H1 (cell line): ENCODE results near the gene DOCK3. TPM values are rescaled to one million over a fixed set of nuclear protein-coding genes. Genes with fewer than 3 reads are reported as not detected.

Source experiments
- CTCF ChIA-PET: fragments of 300-600 bp; sonication (Branson Sonifier 250); formaldehyde crosslinking; loops from one replicate; lab custom pipeline; 2021; ENCODE audit not compliant: partially characterized antibody; lab: Charles Lee
- POLR2A ChIA-PET: fragments of 300-600 bp; sonication (Branson Sonifier 250); formaldehyde crosslinking; loops from one replicate; lab custom pipeline; 2021; ENCODE audit warnings: inconsistent platforms; ENCODE audit not compliant: partially characterized antibody; lab: Charles Lee
- DNase-seq, 2 experiments: peaks; one replicate each; pipeline versions ENCODE4 v3.0.0 to v3.0.0-alpha.2; 2010 to 2022; ENCODE audit warnings: low spot score in 2 of 2, low read depth in 1 of 2, mixed read lengths in 1 of 2
- FAIRE-seq: peaks from 2 replicates; lab custom pipeline; 2011; peaks lifted over from hg19 to GRCh38; lab: Jason Lieb, UNC
- H2AFZ ChIP-seq: 2 replicates; pipeline ENCODE4 v1.8.1; 2012; ENCODE audit warnings: low read length, inconsistent platforms
- H2AK5ac ChIP-seq: 2 replicates; pipeline ENCODE4 v1.6.1; 2013; ENCODE audit warnings: low read depth, low read length
- H2BK120ac ChIP-seq: replicated peaks from 2 replicates; pipeline ENCODE3; 2013; ENCODE audit warnings: low read depth, low read length, inconsistent platforms
- H2BK12ac ChIP-seq: 2 replicates; pipeline ENCODE4 v1.6.1; 2013; ENCODE audit warnings: low read depth, low read length
- H2BK15ac ChIP-seq: 2 replicates; pipeline ENCODE4 v1.6.1; 2013; ENCODE audit warnings: low read length
- H2BK20ac ChIP-seq: 2 replicates; pipeline ENCODE4 v1.6.1; 2013; ENCODE audit warnings: low read length
- H2BK5ac ChIP-seq: 2 replicates; pipeline ENCODE4 v1.6.1; 2013; ENCODE audit warnings: low read depth, low read length
- H3K14ac ChIP-seq: 2 replicates; pipeline ENCODE4 v1.6.1; 2013; ENCODE audit warnings: inconsistent platforms; ENCODE audit not compliant: insufficient read length
- H3K18ac ChIP-seq: 2 replicates; pipeline ENCODE4 v1.6.1; 2013; ENCODE audit warnings: low read length; ENCODE audit errors: extremely low read depth
- H3K23ac ChIP-seq: 2 replicates; pipeline ENCODE4 v1.6.1; 2013; ENCODE audit warnings: inconsistent platforms; ENCODE audit not compliant: insufficient read length
- H3K23me2 ChIP-seq: 2 replicates; pipeline ENCODE4 v1.6.1; 2013; ENCODE audit warnings: low read depth, low read length
- H3K27ac ChIP-seq: 2 replicates; pipeline ENCODE4 v1.6.1; 2011; ENCODE audit warnings: low read depth, low read length, inconsistent platforms
- H3K27me3 ChIP-seq, 4 experiments: replicated peaks in 1 of 4; 1 replicate in 1 of 4; 2 replicates in 3 of 4; pipeline versions ENCODE4 v1.6.1 to v1.8.1; 2011 to 2013; ENCODE audit warnings: low read length in 3 of 4, mild to moderate bottlenecking in 3 of 4, inconsistent platforms in 2 of 4, mixed read lengths in 2 of 4, moderate library complexity in 1 of 4; ENCODE audit not compliant: control insufficient read depth in 3 of 4, insufficient read depth in 3 of 4; ENCODE audit errors: extremely low read depth in 1 of 4
- H3K36me3 ChIP-seq, 4 experiments: 2 replicates each; pipeline versions ENCODE4 v1.6.1 to v1.8.1; 2011 to 2013; ENCODE audit warnings: mild to moderate bottlenecking in 4 of 4, low read length in 3 of 4, moderate library complexity in 2 of 4, control low read depth in 1 of 4, inconsistent platforms in 1 of 4; ENCODE audit not compliant: insufficient read depth in 4 of 4, control insufficient read depth in 2 of 4
- H3K4ac ChIP-seq: replicated peaks from 2 replicates; pipeline ENCODE3; 2013; ENCODE audit warnings: low read length, low read depth, mixed read lengths, inconsistent platforms; ENCODE audit not compliant: insufficient read length
- H3K4me1 ChIP-seq, 4 experiments: replicated peaks in 1 of 4; 1 replicate in 1 of 4; 2 replicates in 3 of 4; pipeline versions ENCODE4 v1.6.1 to v1.8.1; 2011 to 2013; ENCODE audit warnings: low read length in 3 of 4, inconsistent platforms in 2 of 4, mixed read lengths in 1 of 4; ENCODE audit not compliant: insufficient read depth in 4 of 4, control insufficient read depth in 3 of 4
- H3K4me2 ChIP-seq, 2 experiments: 2 replicates each; pipeline versions ENCODE4 v1.6.1 to v1.8.1; 2011 to 2013; ENCODE audit warnings: low read depth in 2 of 2, low read length in 2 of 2, control low read depth in 1 of 2, inconsistent platforms in 1 of 2, mild to moderate bottlenecking in 1 of 2; ENCODE audit not compliant: insufficient read depth in 1 of 2
- H3K4me3 ChIP-seq, 4 experiments: fragments of 200-600, 300-600 bp in 1 of 4; sonication (generic), shearing (Covaris generic), sonication (Bioruptor Twin) in 1 of 4; 2 replicates each; pipeline versions ENCODE4 v1.5.1 to v1.8.1; 2011 to 2016; ENCODE audit warnings: low read length in 4 of 4, low read depth in 3 of 4, control low read depth in 2 of 4, inconsistent platforms in 2 of 4, mild to moderate bottlenecking in 2 of 4, mixed read lengths in 1 of 4, moderate library complexity in 1 of 4; ENCODE audit not compliant: insufficient read depth in 2 of 4; ENCODE audit errors: extremely low read depth in 1 of 4
- H3K56ac ChIP-seq: replicated peaks from 2 replicates; pipeline ENCODE3; 2013; ENCODE audit warnings: low read depth, mild to moderate bottlenecking, mixed read lengths, low read length, inconsistent platforms; ENCODE audit not compliant: insufficient read length
- H3K79me1 ChIP-seq: 2 replicates; pipeline ENCODE4 v1.6.1; 2013; ENCODE audit warnings: low read depth, low read length, control low read depth
- H3K79me2 ChIP-seq, 2 experiments: 2 replicates each; pipeline versions ENCODE4 v1.6.1 to v1.8.1; 2012 to 2013; ENCODE audit warnings: low read length in 2 of 2, mild to moderate bottlenecking in 2 of 2, inconsistent platforms in 1 of 2; ENCODE audit not compliant: insufficient read depth in 2 of 2, control insufficient read depth in 1 of 2
- H3K9ac ChIP-seq, 4 experiments: replicated peaks in 1 of 4; 1 replicate in 1 of 4; 2 replicates in 3 of 4; pipeline versions ENCODE4 v1.6.1 to v1.8.1; 2011 to 2013; ENCODE audit warnings: low read depth in 3 of 4, low read length in 3 of 4, control low read depth in 2 of 4, mild to moderate bottlenecking in 2 of 4, moderate library complexity in 2 of 4, inconsistent platforms in 1 of 4; ENCODE audit errors: extremely low read depth in 1 of 4
- H3K9me3 ChIP-seq, 2 experiments: 2 replicates each; pipeline versions ENCODE4 v1.6.1 to v1.8.1; 2012 to 2013; ENCODE audit warnings: mild to moderate bottlenecking in 2 of 2, moderate library complexity in 2 of 2, control low read depth in 1 of 2, inconsistent platforms in 1 of 2, low read depth in 1 of 2, low read length in 1 of 2, mixed read lengths in 1 of 2; ENCODE audit not compliant: insufficient read depth in 2 of 2
- H4K20me1 ChIP-seq, 2 experiments: replicated peaks in 1 of 2; 2 replicates each; pipeline versions ENCODE3 to v1.8.1; 2011 to 2013; ENCODE audit warnings: inconsistent platforms in 2 of 2, low read length in 2 of 2, mild to moderate bottlenecking in 1 of 2; ENCODE audit not compliant: insufficient read depth in 2 of 2, control insufficient read depth in 1 of 2
- H4K5ac ChIP-seq: 2 replicates; pipeline ENCODE4 v1.6.1; 2013; ENCODE audit warnings: low read length, low read depth, mixed read lengths, inconsistent platforms; ENCODE audit not compliant: insufficient read length
- H4K8ac ChIP-seq: 2 replicates; pipeline ENCODE4 v1.8.0; 2013; ENCODE audit warnings: mild to moderate bottlenecking, moderate library complexity, low read length, inconsistent platforms; ENCODE audit not compliant: insufficient read depth; ENCODE audit errors: extremely low read depth
- H4K91ac ChIP-seq: replicated peaks from 2 replicates; pipeline ENCODE3; 2013; ENCODE audit warnings: low read length, mixed read lengths, inconsistent platforms; ENCODE audit not compliant: insufficient read length
- ASH2L ChIP-seq: fragments of 200-600, 300-600 bp; sonication (generic); IDR thresholded peaks from one replicate; pipeline ENCODE4 v1.7.1; 2017; ENCODE audit warnings: low read length
- CHD1 ChIP-seq: IDR thresholded peaks from 2 replicates; pipeline ENCODE4 v1.6.1; 2012; ENCODE audit warnings: low read depth, low read length, improper control_type of control experiment
- CTBP2 ChIP-seq: IDR thresholded peaks from 2 replicates; pipeline ENCODE4 v1.7.0; 2011; ENCODE audit warnings: borderline replicate concordance, mild to moderate bottlenecking, moderate library complexity, mixed read lengths, low read length; ENCODE audit not compliant: insufficient read depth, insufficient read length
- EZH2 ChIP-seq: fragments of 200-600 bp; sonication (generic); IDR thresholded peaks from 2 replicates; pipeline ENCODE4 v1.7.1; 2012; ENCODE audit warnings: low read depth, mild to moderate bottlenecking, moderate library complexity, low read length, inconsistent platforms; ENCODE audit not compliant: severe bottlenecking
- JUN ChIP-seq: IDR thresholded peaks from 2 replicates; pipeline ENCODE4 v1.6.1; 2011; ENCODE audit warnings: low read depth, mild to moderate bottlenecking, improper control_type of control experiment, low read length
- SIRT6 ChIP-seq: IDR thresholded peaks from one replicate; pipeline ENCODE4 v1.7.1; 2012; ENCODE audit warnings: low read length, inconsistent platforms
- SIX5 ChIP-seq: IDR thresholded peaks from 2 replicates; pipeline ENCODE4 v1.6.1; 2011; ENCODE audit warnings: mild to moderate bottlenecking, low read depth, low read length
- SUZ12 ChIP-seq: fragments of 200-600 bp; sonication (generic); IDR thresholded peaks from 2 replicates; pipeline ENCODE4 v1.6.1; 2012; ENCODE audit warnings: mild to moderate bottlenecking, inconsistent platforms, low read length, moderate library complexity, mixed read lengths
- TBP ChIP-seq: IDR thresholded peaks from 2 replicates; pipeline ENCODE4 v1.6.1; 2011; ENCODE audit warnings: low read depth, low read length, improper control_type of control experiment
- TEAD4 ChIP-seq: IDR thresholded peaks from 2 replicates; pipeline ENCODE4 v1.6.1; 2012; ENCODE audit warnings: low read depth, low read length, inconsistent platforms, mixed read lengths
- WGBS, 2 experiments: shearing (Covaris generic) in 1 of 2; methylation state at CpG; one replicate each; pipeline versions ENCODE4 v1.1.6 to v1.1.7; 2013 to 2015; ENCODE audit warnings: low lambda C conversion rate in 2 of 2, mixed read lengths in 2 of 2, inconsistent platforms in 1 of 2, low coverage in 1 of 2, missing lambda C conversion rate in 1 of 2; ENCODE audit not compliant: insufficient replicate concordance in 2 of 2, insufficient coverage in 1 of 2, insufficient read length in 1 of 2; ENCODE audit errors: extremely low coverage in 1 of 2, missing lambda C conversion rate in 1 of 2; 5-methylcytosine and 5-hydroxymethylcytosine counted together
- polyA plus RNA-seq, 7 experiments: library from polyadenylated mRNA; depleted of rRNA in 3 of 7; stranded (reverse) in 5 of 7; unstranded in 2 of 7; fragments of >200 nt in 5 of 7; fragments of 200-250 nt in 2 of 7; gene quantifications; 1 replicate in 5 of 7; 2 replicates in 1 of 7; 4 replicates in 1 of 7; pipeline versions ENCODE4 v1.2.1 to v1.2.3, GENCODE V29; 2011 to 2013; ENCODE audit warnings: missing spikeins in 2 of 7, mixed read lengths in 2 of 7
- total RNA-seq: library from RNA; stranded (reverse); fragmentation: NEBNext Ultra II Directional; extraction: Animal tissue kit (Norgen Biotek cat#: 25700); gene quantifications from 2 replicates; pipeline ENCODE4 v1.2.1, GENCODE V29; 2021

The DOCK3 gene
- total and polyA plus RNA-seq, 2 of the 8 experiments (the other 6 are each of a cell fraction or from before 2014, with no cell fraction given), result 2.7 to 5.0 TPM

GRCh38 chr3:51397392-51397791, 722.7 kb downstream of the DOCK3 start:
- POLR2A ChIA-PET, result interaction anchor here (1.3 to 3.9 kb wide), 2 partner anchors 12 to 284 kb away, joined by 5 to 23 read pairs; partner anchors contain the start of gene MANF
- no peaks in the 10 kb centered on the region for H3K27me3 ChIP-seq
- no peaks in the 10 kb centered on the region; a peak in 1 of 4 replicates for H3K9me3 ChIP-seq
- 79% methylated on average over 5 of the region's 5 CpGs; no CpG with 5 or more reads in 1 of the 2 experiments for WGBS, 2 experiments
- H3K23me2 ChIP-seq, result peaks cover under 1% of the 10 kb centered on the region; the same call in 1 of the 2 replicates
- peaks cover 0 to 13% (median 7%) of the 10 kb centered on the region in 4 experiments; a peak in 5 of 7 replicates for H3K4me1 ChIP-seq
- FAIRE-seq, result no peak
- H3K14ac ChIP-seq, result no peak overlapping the region
- peaks cover 14% of the 10 kb centered on the region for H3K79me1 ChIP-seq
- H4K91ac ChIP-seq, result no peak overlapping the region
- H3K4ac ChIP-seq, result no peak overlapping the region
- no peak overlapping the region for H4K5ac ChIP-seq
- H3K27ac ChIP-seq, result no peak overlapping the region; the same call in 1 of the 2 replicates
- no peak overlapping the region for H2BK120ac ChIP-seq
- H2BK12ac ChIP-seq, result no peak overlapping the region
- H3K4me3 ChIP-seq, result no peak overlapping the region
- H3K79me2 ChIP-seq, result peaks cover 15 to 35% of the 10 kb centered on the region in 2 experiments
- H2AK5ac ChIP-seq, result no peak overlapping the region
- H2BK15ac ChIP-seq, result no peak overlapping the region
- H3K36me3 ChIP-seq, result peaks cover 27 to 69% (median 38%) of the 10 kb centered on the region in 4 experiments
- H3K23ac ChIP-seq, result no peak overlapping the region
- H3K4me2 ChIP-seq, result no peak overlapping the region
- no peak overlapping the region for H3K18ac ChIP-seq
- H2AFZ ChIP-seq, result no peak overlapping the region
- peaks cover 30 to 33% of the 10 kb centered on the region in 2 experiments for H4K20me1 ChIP-seq
- no peak overlapping the region for H3K56ac ChIP-seq
- H2BK20ac ChIP-seq, result no peak overlapping the region
- CTCF ChIA-PET, result interaction anchor here (0.6 to 1.3 kb wide), 2 partner anchors 38 to 614 kb away, joined by 3 to 5 read pairs; no protein-coding TSS in a partner anchor
- H4K8ac ChIP-seq, result no peak overlapping the region
- no peak for DNase-seq
- no peak for TF ChIP-seq CHD1
- TF ChIP-seq JUN, result no peak
- TF ChIP-seq SIX5, result no peak
- no peak for TF ChIP-seq SIRT6
- TF ChIP-seq TEAD4, result no peak
- no peak for TF ChIP-seq SUZ12
- no peak for TF ChIP-seq CTBP2
- no peak for TF ChIP-seq ASH2L
- TF ChIP-seq TBP, result no peak
- TF ChIP-seq EZH2, result no peak
- H2BK5ac ChIP-seq, result no peak overlapping the region
- no peak overlapping the region for H3K9ac ChIP-seq
